Stimulated activated CD8-positive, alpha-beta memory T cell treated with anti-CD3 and anti-CD28 coated beads, Interleukin-12 subunit alpha, Interleukin-12 subunit beta, amount 100 ng/mL, for 4 hours (primary cell): ENCODE results near the gene LAMB1.

Source experiments
- DNase-seq: peaks from one replicate; pipeline ENCODE4 v3.0.0-alpha.2; 2020; ENCODE audit warnings: low read depth

Gene LAMB1

DNA sequence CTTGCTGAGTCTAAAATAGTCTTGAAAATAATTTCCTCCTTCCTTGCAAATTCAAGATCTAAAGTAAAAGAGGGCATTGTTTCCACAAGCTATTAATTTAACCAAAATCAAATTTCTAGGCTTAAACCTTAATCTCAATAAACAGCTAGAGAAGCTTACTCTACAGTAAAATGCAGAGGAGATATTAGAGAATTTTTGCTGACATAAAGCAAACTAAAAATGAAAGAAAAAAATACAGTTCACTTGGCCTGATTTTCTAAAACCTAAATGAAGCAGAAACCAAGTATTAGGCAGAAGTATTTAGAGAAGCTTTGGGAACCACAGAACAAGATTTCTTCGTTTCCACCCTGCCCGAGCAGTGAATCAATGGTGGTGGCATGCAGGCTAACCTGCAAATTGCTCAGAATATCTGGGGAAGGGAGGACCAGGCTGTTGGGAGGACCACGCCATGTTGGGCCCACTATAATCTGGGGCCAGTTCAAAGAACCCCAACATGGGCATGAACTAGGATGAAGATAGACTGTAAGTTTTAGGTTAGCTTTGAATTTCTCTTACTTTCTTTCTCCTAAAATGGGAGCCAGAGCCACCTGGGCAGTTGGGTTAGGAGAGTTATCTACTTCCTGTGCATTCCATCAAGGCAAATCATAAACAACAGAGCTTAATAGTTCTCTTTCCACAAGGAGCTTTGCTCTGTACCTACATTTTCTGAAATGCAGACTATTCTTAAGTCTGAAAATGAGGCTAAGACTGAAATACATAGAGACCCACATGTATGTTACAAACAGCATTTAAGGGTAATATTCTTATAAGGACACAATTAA lies 4.1 kb downstream of the LAMB1 start:
- no peak for DNase-seq

DNA sequence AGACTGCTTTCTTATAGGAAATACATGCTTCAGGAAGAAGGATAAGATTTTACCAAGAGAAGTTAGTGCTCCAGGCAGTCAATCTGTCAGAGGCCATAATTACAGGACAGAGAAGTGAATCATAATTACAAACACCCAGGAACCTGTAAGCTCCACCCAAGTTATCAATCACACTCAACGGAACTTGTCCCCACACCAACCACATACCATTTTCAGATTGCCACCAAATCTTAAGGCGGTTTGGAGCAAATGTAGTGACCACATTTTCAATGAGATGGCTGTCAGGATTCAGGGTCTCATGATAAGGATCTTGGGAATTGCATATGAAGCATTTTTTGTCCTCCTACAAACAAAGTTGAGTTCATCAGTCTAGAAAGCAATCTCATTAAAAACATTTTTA lies 4.8 kb downstream of the LAMB1 start:
- DNase-seq = no peak

DNA sequence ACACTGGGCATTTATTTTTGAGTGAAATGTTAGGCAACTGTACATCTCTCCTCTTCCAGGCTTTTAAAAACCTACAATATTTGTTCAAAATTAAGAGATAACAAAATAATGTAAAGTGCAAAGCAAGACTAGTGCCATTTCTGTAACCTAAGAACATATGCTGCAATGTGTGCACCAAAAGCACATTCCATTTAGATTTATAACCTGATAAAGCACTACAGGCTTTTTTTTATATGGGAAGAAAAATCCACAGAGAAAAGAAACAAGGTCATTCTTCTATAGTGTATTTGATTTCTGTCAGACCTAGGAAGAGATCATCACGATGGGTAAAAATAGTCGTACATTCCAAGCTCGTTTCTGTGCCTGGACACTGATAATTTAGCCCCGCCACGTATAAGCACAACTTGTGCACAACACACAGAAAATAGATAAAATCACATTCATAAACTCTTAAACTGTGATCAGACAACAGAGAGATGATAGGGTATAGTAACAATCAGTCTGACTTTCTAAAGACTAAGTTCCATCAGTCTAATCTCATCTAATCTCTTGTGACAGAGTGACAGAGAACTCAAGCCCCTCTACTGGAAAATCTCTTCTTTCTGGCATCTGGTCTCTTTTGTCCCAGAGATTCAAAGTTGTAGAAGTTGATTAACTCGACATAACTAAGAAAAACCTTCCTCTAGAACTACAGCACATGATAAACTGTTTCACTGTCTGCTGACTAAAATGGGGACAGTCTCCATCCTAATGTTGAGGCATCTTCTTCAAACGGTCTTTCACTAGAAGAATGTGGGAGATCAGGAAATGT lies 6.7 kb downstream of the LAMB1 start:
- no peak for DNase-seq

DNA sequence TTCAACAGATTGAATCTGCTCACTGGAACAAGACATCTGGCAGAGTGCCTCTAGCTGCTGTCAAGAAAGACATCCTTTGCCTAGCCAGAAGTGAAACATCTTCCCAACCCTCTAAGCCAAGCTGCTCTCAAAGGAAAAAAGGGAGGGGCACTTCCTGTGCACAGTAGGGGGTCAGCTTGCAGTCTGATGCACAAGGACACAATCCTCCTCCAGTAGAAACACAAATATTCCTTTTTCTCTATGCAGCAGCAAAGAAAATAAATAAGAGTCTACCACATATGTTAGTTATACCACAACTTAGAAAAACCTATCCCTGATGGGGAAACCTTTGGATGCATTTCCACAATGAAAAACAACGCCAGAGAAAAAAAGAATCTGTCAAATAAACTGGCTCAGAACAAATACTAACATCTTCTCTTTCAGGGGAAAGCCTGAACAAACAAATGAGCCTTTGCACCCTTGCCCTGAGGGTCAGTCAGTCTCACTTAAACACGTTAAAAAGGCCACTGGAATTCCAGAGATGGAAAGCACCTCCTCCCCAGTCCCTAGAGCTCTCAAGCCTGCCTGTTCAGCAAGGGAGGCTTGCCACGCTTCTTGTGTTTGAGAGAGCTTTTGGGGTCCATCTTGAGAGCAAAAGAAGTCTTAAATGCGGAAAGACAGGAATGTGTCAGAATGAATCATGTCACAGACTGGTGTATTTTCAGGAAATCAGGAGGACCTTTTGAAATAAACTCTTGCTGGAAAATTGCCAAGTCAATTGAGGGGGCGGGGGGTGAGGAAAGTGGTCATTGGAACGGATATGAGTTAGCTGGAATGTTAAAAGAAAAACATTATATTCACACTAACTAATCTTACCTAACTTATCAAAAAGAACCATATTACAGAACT lies 7.5 kb downstream of the LAMB1 start:
- DNase-seq = no peak

DNA sequence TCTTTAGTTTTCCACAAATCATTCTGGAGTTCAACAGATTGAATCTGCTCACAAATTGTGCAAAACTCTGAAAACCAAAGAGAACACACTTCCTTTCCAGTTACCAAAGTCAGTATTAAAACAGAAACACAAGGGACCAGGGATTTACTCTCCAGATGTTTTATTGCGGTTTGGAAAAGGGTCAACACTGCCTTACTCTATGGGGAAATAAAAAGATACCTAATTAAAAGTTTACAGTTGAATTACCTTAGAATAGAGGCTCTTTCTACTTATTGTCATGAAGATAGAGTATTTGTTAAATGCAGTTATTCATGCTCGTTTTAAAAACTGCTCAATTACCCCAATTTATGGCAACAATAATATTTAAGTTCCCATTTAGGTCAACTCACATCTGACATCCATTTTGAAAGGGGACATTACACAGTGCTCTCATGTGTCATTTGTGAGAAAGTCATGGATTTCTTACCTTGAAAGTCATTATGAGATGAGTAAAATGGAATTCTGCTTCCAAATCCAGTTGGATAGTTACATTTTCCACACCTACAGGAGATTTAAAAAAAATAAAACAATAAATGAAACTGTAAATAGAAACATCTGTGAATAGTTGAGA lies 8.4 kb downstream of the LAMB1 start:
- no peak for DNase-seq

DNA sequence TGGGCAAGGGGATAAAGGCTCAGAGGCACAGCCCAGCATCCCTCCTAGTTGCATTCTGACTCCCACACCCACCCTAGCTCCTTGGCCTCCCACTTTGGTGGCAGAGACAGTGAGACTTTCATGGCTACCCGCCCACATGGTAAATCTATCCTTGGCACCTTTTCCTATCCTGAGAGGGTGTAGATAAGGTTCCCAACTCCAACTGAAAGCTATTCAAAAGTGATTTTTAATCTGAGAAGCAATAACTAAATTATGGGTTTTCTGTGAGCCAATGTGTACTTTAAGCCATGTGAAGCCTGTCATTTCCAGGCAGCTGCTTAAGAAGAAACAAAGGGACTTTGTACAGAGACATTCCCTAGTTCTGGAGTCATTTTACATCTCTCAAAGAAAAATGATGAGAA lies 9.1 kb downstream of the LAMB1 start:
- DNase-seq = no peak

DNA sequence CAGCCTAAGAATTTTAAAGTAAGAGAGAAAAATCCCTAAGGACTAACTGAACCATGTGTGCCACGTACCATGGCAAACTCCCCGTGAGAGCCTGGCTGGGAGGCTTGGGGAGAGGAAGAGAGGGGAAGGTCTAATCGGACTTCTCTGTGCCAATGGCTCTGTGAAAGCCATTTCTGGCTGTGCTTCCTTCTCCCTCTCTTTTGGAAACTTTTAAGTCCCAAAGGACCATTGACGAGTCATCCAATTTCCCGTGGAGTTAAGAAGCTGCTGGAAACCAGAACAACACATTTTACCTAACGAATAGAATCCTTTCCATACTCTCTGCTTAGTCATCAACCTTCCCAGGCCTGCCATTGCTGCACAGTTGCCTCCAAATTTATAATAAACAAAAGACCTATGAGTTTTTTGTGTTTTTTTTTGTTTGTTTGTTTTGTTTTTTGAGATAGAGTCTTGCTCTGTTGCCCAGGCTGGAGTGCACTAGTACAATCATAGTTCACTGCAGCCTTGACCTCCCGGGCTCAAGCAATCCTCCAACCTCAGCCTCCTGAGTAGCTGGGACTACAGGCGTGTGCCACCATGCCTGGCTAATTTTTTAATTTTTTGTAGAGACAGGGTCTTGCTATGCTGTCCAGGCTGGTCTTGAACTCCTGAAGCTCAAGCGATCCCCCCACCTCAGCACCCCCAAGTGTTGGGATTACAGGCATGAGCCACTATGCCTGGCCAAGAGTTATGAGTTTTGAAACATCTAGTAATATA lies 13.2 kb downstream of the LAMB1 start:
- no peak for DNase-seq

DNA sequence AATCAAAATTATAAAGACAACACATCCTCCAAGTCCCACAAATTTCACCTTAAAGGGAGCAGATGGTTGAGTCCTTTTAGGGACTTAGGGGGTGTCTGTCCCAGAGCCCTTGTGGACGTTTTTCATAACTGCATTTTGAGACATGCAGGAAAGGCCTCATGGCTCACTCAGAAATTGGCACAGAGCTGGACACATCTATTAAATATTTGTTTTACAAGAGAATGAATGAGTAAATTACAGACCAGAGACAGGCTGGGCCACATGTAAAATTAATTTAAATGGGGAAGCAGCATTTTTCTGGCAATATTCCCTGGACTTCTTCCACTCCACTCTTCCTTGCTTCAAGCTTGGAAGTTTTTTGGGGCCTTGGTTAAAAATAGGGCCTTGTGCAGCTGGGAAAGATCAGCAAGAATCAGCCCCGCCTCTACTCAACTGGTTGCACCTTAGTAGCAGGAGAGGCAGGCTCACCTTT lies 20.0 kb downstream of the LAMB1 start:
- DNase-seq = no peak

DNA sequence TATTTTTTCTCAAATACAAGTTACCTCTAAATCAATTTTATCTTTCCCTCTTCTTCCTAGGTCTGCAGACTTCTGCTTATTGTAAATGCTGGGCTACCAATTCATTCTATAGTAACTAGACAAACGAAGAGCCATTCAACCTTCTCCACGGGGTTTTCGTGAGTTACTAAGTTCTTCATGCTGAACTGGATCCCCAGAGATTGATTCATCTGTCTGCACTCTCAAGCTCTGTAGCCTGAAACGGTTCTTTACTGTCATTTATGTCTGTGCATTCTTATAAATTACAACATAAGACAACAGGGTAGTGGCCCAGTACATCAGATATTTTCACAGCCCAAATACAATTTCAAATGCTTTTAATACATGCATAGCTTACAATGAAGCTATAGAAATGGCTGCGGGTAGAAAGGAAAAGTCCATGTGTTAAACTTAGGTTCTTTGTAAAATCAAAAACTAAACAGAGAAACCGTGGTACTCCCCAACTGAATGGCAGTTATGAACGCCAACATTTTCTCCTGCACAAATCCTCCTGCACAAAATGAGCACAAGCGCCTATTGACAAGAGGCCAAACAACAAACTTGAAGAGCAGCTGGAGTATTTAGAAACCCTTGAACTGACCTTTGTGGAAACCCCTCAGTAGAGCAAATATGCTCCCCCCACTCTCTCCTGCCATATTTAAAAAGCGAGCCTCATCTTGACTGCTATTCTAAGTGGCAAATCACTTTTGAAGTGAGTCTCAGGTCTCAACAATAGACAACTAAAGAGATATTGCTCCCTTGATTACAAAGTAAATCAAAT lies 20.7 kb downstream of the LAMB1 start:
- no peak for DNase-seq

DNA sequence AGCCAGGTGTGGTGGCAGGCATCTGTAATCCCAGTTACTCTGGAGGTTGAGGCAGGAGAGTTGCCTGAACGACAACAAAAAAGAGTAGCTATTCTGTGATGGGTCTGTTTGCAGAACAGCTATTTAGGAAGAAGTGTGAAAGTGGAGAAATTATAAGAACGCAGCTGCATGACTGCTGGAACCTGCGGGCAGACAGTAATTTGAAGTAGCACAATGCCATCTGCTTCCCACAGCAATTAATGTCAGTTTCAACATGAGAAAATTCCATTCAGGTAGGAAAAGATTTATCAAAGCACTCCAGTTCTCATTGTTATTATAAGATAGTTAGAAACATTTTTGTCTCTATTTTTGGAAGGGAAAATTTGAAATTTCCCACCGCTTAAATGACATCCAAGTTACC lies 21.5 kb downstream of the LAMB1 start:
- no peak for DNase-seq

DNA sequence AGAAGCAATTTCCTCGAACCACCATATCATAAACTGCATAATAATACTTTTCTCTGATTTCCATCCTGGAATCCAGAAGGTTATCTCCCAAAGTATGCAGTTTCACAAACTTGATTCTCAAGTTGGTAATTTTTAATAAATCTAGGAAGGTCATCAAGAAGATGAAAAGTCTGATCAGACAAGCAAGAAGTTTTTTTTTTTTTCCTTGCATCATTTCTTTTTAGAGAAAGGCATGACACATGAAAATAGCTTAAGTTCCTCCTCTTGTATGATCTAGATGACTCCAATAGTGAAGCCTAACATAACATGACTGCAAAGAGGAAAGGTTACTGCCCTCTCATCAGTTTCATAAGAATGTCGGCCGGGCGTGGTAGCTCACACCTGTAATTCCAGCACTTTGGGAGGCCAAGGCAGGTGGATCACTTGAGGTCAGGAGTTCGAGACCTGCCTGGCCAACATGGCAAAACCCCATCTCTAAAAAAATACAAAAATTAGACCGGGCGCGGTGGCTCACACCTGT lies 22.2 kb downstream of the LAMB1 start:
- no peak for DNase-seq

DNA sequence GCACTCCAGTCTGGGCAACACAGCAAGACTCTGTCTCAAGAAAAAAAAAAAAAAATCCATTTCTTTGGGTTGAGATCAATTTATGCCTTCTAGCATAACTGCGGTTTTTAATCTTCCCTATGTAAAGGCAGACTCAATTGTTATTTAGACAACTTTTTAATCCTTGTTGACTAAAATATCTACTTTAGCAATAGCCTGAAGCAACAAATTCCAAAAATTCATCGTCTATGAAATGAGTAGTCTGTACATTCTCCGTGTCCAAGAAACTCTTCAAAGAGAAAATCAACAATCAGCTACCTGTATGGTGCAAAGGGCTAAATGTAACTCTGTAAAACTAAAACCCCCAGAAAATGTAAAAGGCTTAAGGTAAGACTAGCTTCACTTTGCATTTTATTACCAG lies 22.8 kb downstream of the LAMB1 start:
- DNase-seq = no peak

DNA sequence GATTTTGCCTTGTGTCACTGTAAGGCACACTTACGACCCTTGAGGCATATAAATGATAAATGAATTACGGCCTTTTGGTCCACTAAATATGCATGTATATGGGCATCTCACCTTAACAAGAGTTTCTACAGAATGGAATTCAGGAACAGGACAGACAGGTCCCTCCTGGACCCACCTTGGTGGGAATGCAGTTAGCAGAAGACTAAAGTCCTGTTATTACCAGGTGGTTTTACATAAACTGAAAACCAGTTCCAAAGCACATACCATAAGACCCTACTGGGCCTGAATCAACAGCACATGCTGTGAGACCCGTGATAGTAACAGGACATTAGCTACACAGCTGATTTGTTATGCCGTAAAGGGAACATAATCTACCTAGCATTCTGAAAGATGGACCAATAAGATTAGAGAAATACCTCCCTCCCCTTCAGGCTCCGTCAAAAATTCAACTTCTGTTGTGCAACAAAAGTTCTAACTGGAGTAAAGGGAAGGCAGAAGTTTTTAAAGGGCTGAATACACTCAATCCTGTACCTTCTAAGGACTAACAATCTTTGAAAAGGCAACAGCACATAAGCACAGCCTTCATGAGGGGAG lies 24.0 kb downstream of the LAMB1 start:
- DNase-seq = no peak

DNA sequence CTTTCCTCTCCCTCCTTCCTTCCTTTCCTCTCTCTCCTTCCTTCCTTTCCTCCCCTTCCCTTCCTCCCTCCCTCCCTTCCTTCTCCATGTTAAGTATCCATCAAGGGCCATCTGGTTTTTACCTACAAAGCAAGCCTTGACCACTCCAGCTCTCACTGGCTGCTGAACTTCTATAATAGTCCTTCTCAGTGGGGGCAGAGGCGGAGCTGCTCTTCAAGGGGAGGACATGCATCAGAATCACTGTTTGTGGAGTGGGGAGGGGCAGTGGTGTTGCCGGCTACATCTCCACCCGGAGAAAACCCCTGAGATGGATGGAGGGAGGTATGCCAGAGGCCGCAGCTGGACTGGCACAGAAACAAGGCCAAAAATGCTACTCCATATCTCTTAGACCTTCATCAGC lies 25.9 kb downstream of the LAMB1 start:
- DNase-seq = no peak

DNA sequence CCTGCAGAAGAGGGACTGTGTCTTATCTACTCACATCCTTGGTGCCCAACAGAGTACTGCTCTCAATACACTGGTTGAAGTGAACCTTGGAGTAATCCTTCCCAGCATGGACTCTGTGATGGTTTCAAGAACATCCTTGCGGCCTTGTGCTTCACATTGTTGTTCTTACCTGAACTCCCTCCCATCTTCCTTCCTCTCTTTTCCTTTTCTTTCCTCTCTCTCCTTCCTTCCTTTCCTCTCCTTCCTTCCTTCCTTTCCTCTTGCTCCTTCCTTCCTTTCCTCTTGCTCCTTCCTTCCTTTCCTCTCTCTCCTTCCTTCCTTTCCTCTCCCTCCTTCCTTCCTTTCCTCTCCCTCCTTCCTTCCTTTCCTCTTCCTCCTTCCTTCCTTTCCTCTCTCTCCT lies 26.3 kb downstream of the LAMB1 start:
- DNase-seq = no peak

DNA sequence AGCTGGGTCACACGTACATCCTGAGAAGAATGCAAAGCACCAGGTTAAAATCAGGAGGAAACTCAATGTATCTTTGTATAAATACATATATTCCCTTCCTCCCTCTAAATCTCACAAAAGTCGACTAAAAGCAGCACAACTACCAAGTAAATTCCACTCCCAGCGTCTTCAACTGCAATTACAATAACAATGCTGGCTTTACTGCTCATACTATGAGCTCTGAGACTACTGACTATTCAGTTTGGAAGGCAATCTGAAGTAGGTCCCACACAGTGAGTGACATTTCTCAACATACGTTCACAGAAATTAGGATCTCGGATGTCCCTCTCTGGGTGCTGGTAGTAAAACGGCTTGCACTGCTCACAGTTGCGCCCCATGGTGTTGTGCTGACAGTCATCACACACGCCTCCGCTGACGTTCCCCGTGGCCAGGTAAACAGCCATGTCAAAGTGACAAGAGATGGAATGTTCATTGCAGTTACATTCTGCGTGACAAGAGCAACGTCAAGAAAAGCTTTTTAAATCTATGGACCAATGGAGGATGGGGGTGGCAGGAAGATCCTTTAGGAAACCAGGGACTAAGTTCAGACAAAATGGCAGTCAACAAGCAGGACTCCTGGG lies 27.5 kb downstream of the LAMB1 start:
- DNase-seq = no peak

DNA sequence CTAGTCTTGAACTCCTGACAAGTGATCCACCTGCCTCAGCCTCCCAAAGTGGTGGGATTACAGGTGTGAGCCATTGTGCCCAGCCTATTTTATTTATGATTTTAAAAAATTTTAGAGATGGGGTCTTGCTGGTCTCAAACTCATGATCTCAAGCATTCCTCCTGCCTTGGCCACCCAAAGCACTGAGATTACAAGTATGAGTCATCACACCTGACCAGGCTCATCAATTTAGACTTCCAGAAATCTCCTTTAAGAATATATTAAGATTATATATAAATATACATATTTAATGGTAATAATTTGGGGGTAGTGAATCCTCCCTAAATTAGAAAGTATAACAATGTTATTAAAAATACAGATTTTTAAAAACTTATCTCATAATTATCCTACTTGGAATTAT lies 29.1 kb downstream of the LAMB1 start:
- DNase-seq = no peak

DNA sequence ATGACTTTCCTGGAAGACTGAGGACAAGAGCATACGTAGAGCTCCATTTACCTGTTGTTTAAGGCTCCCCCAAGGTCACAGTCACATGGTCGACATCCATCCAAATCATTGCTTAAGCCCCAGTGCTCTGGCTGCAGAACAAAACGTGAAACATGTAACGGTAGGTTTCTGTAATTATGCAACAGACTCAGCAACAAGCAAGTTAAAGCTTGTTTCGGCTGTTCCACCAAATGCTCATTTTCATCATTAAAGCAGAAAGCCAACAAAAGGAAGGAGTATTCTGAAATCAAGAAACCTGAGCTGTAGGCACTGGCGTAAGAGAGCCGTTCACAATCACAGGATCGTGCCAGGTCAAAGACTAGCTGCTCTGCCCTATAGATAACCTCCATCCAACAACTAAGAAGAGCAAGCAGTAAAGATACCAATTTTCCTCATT lies 30.0 kb downstream of the LAMB1 start:
- DNase-seq = no peak

DNA sequence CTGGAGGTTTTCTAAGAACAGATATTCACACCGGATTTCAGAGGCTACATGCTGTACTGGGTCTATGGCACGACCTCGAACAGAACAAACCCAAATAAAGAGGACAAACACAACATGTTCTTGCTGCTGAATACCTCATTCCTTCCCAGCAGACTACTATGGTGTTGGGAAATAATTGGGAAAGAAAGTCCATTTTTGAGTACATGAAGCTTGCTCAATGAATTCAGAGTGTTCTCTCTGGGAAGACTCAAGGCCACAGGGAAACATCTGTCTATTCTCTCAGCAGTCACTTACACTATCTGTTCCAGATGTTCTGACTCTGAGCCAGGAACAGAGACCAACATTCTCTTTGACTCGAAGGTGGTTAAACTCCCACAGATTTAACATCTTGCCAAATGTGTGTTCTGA lies 30.9 kb downstream of the LAMB1 start:
- no peak for DNase-seq
